Dedifferentiated amniotic fluid mesenchymal stem cell (primary cell): ENCODE results near the gene ZSWIM3.
"Not testable (repeated sequence)": the region's sequence is repeated elsewhere in the genome, so short reads cannot be mapped to it uniquely, and the experiment has no call there.

Experiments
- DNase-seq: peaks from one replicate; pipeline ENCODE4 v3.0.0-alpha.2; 2016; ENCODE audit errors: extremely low spot score

ZSWIM3 gene

DNA sequence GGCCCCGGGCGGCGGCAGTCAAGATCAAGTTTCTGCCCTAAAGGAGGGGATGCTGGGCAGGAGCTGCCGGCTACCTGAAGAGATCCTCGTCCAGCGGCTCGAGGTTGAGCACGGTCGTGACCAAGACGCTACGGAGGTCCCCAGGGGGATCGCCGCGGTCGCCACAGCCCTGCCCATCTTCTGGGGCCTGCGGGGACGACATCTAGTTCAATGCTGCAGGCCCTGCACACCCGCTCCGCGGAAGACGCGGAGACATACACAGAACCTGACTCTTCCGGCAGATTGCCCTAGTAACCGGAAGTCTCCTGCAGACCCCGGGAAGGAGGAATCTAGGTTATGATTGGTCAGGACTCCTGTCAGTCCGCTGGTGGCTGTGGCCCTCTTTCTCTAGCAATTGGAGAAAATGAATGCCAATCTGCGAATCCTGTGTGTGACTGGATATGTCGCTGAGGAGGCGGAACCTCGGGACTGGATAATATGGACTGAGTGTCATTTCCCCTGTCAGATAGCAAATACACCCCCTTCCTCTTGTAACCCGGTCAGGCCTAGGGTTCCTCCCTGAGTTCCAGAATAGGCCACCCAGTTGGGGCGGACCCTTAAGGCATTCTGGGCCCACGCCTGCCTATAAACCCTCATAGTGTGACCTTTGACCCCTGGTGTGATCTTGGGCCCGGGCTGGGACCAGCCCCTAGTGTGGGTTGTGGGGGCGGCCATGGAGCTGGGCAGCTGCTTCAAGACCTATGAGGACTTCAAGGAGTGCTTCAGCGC is at the start of gene ZSWIM3, which contains the start of gene ACOT8:
Gene ZSWIM3 (plus strand): TSS at position 501 of the 768 bp plus-strand sequence. CDS start 212 bp downstream, at position 713.
Gene ACOT8 (minus strand): TSS at position 279 of the 768 bp plus-strand sequence. CDS start 77 bp downstream, at position 202.
- DNase-seq = peak; percentile 100

GRCh38 chr20:45810191-45810970 is 47.0 kb upstream of the ZSWIM3 start:
- DNase-seq = no peak

DNA sequence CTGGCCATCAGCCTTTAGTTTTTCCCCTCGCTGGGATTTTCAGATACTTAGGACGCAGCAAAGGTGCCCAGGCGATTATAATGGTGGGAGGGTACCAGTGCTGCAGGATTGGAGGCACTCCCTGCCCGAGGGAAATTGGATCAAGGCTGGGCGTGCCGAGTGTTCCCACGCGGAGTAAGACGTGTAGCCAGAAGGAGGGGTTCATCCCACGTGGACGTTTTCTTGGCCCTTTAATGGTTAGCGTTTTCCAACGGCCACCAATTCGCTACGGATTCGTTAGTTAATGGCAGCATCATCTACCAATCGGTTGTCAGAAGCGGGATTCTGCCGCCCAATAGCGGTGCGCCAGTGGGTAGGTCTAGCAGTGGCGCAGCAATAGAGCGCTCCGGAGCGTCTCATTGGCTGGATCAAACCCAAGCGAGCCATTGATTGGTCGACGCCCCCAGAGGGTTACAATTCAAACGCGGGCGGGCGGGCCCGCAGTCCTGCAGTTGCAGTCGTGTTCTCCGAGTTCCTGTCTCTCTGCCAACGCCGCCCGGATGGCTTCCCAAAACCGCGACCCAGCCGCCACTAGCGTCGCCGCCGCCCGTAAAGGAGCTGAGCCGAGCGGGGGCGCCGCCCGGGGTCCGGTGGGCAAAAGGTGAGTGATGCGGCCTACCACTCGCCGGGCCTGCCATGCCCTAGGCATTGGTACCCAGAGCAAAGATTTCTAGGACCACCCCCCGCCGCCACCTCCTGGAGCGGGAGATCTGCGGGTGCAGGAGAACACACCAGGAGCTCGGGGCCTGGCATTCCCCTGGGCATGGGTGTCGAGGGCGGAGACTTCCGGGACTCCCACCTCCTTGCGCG is 45.0 kb upstream of the ZSWIM3 start, which contains the start of gene UBE2C:
Gene UBE2C (plus strand): TSS at position 488 of the 849 bp plus-strand sequence. CDS start 52 bp downstream, at position 540.
- DNase-seq = peak; percentile 99

- no peak for DNase-seq
These were observed 44.4 kb upstream of the ZSWIM3 start for GRCh38 chr20:45813006-45813340.

DNA sequence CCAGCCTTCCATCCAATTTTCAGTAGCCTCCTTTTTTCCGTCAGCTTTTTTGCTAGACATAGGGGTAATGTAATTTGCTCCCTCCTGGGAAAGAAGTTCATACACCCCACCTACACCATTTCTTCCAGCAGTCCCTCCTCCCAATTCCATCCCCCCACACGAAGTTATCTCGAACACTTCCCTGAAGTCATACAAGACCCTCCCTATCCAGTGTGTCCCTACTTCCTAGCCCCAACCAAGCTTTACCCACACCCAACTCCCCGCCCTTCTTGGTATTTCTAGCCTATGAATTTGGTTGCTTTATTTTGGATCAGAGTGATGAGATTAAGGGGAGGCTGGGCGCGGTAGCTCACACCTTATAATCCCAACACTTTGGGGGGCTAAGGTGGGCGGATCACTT is 43.9 kb upstream of the ZSWIM3 start:
- DNase-seq = no peak

- no peak for DNase-seq
These were observed 43.1 kb upstream of the ZSWIM3 start for GRCh38 chr20:45814314-45814713.

GRCh38 chr20:45816951-45817350 is 40.5 kb upstream of the ZSWIM3 start:
- DNase-seq = no peak

DNA sequence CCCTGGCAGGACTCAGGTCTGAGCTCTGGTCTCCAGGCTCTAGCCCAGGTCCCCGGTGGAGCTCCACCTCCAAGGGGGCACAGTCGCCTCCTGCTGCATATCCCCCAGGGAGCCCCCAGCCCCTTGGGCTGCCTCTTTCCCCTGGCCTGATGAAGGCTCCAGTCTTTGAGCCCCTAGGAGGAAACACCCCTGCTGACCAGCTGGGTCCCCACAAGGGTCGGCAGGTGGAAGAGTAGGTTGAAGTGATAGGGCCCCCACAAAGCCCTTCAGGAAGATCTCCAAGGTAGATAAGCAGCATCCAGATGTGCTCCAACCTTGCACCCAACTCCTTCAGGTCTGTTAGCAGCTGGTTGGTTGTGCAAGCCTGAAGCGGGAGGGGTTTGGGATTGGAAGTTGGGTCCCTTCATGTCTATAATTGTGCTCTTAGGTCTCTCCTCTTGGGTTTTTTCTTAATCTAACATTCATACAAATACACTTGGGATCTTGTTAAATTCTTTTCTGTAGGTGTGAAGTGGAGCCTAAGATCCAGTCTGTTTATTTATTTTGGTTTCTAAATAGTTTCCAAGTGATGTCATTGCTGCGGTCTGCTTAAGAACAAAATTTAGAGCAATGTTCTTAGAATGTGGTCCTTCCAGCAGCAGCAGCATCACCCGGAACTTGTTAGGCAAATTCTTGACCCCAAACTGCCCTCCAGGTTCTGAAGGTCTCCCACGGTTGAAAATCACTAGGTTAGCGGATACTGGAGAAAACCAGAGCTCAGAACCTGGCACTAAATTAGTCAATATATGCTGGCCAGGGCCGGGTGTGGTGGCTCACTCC is 39.8 kb upstream of the ZSWIM3 start:
- DNase-seq = peak; percentile 60

DNA sequence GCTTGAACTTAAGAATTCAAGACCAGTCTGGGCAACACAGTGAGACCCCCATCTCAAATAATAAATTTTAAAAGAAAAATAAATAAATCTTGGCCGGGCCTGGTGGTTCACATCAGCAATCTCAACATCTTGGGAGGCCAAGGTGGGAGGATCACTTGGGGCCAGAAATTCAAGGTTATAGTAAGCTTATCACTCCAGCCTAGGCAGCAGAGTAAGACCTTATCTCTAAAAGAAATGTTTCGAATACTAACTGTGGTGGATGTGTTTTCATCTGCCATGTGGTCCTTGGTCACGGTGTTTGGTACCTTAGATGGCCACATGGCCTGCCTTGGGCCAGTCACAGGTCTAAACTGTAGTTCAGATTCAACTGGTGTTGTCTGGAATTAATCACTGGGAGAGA is 39.2 kb upstream of the ZSWIM3 start:
- DNase-seq = no peak

DNA sequence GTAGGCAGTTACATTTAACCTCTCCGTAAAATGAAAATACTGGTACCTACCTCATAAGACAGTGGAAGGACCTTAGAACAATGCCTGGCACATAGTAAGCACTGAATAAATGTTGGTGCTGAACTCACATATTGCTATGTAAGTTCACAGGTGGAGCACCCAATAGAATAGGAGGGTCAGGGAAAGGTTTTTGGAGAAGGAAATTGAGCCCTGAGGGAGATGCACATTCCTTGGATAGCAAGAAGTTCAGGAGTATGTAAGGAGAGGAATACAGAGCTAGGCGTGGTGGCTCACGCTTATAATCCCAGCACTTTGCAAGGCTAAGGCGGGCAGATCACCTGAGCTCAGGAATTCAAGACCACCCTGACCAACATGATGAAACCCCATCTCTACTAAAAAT is 37.9 kb upstream of the ZSWIM3 start:
- no peak for DNase-seq

GRCh38 chr20:45821947-45822346 is 35.5 kb upstream of the ZSWIM3 start:
- DNase-seq = no peak

- no peak for DNase-seq
These were observed 34.6 kb upstream of the ZSWIM3 start for GRCh38 chr20:45822857-45823256.

DNA sequence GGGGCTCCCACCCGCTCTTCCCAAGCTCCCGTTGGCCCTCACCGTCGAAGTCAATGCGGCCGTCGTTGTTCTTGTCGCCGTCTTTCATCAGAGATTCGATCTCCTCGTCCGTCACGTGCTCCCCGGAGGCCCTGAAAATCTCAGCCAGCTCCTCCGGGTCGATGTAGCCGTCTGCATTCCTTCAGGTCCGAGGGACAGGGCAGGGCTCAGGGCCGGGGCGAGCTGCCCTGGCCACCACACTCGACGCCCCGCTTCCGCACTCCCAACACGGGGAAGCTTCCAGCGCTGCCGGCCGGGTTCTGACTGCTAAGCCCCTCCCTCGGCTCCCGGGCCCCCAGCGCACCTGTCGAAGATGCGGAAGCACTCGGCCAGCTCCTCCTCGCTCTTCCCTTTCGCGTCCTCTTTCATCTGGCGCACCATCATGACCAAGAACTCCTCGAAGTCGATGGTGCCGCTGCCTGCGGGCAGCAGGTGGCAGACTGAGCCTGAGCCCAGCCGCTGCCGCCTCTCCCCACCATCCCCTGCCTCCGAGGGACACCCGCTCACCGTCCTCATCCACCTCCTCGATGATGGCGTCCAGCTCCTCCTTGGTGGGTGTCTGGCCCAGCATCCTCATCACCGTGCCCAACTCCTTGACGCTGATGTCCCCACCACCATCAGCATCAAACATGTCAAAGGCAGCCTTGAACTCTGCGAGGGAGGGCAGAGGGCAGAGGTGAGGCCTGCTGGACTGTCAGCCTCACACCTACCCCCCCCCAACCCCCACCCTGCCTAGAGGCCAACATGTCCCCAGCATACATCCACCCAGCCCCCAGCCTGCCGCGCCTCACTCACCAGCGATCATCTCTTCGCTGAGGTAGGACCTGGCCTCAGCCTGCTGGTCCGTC is 33.2 kb upstream of the ZSWIM3 start:
- no peak for DNase-seq

- DNase-seq = no peak
These were observed 30.9 kb upstream of the ZSWIM3 start for GRCh38 chr20:45826381-45827019.

DNA sequence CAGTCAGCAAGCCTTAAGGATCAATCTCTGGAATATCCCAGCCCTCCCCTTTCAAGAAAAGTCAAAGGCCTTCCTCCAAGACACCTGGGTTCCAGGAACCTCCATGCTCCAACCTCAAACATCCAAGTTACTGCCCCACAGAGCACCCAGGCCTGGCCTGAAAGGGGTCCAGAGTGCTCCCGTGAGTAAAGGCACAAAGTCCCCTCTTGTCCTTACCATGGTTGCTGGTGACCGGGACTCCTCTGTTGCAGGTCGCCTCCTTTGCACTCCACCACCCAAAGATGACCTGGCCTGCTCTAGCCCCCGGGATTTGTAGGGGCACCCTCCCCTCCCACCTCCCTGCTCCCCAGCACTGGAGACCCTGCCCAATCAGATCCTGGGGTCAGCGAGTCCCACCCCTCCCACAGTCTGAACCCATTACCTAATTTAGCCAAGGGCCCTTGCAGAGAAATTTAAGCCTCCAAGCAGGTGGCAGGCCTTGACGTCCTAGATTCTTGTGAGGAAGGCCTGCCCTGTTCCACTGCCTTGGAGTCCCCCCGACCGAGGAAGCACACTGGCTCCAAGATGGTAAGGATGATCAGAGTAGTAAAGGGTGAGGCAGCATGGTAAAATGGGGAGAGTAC is 30.3 kb upstream of the ZSWIM3 start, which contains the start of gene TNNC2:
Gene TNNC2 (minus strand): TSS at position 283 of the 623 bp plus-strand sequence. CDS start 64 bp downstream, at position 219.
- no peak for DNase-seq

DNA sequence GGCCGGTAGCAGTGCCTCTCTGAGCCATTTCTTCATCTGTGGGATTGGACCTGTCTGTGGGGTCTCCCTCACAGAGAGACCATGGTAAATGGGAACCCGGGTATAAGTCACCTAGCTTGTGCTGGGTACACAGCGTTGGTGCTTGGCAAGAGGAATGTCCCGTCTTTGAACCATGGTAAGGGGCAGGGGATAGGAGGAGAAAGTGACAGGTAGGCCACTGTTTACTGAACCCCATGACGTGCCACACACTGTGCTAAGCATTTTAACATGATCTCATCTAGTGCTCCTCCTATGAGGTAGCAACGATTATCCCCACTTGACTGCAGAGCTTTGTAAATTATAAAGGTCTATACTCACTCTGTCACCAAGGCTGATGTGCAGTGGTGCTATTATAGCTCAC is 29.7 kb upstream of the ZSWIM3 start:
- DNase-seq = no peak

DNA sequence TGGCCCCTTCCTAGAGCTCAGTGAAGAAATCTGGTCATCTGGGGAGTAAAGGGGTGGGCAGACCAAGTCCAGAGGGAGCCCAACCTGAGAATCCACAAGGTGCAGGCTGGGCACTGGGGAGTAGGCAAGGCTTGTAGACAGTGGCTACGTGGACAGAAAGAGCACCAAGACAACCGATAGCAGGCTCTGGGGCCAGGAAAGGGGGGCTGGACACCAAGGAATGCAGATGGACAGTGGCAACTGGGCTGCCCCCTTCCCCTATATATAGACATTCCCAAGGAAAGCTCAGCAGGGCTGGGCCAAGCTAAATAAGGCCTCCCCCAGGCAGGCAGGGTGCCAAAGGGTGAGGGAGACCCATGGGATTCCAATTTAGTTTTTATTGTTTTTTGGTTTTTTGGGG is 28.8 kb upstream of the ZSWIM3 start:
- DNase-seq = no peak

DNA sequence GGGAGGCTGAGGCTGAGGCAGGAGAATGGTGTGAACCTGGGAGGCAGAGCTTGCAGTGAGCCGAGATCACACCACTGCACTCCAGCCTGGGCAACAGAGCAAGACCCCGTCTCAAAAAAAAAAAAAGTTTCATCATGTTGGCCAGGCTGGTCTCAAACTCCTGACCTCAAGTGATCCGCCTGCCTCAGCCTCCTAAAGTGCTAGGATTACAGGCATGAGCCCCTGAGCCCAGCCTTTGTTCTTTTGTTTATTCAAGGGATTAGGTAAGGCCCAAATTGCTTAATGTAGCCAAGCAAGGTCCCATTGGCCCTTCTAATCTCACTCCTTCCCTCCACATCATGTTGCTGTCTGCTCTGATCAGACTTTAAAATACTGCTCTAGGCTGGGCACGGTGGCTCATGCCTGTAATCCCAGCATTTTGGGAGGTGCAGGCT is 27.7 kb upstream of the ZSWIM3 start:
- not testable (repeated sequence) for DNase-seq

DNA sequence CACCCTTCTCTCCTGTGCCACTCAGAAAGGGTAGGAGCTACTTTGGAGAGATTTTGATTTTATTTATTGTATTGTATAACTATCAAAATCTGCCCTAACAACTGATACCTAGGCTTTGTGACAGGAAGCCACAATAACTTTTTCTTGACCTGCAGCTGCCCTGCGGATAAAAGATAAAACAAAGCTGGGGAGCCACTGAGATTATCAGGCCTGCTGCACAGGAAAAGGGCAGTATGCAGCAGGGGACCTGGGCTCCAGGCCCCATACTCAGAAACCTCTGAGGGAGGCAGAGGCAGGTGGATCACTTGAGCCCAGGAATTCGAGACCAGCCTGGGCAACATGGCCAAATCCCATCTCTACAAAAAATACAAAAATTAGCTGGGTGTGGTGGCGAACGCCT is 24.8 kb upstream of the ZSWIM3 start:
- no peak for DNase-seq
